Measurements from ENCODE around the gene FBXL7.

The FBXL7 gene

GRCh38 chr5:15951126-15951525 is 451.1 kb downstream of the FBXL7 start:
- Mint-ChIP-seq H3K27me3 (ENCODE audit: low read depth) (no peaks in the 10 kb centered on the region), H3K4me1 (ENCODE audit: low read depth) (no peaks in the 10 kb centered on the region), H3K36me3 (ENCODE audit: low read depth) (no peaks in the 10 kb centered on the region), H3K4me3 (no peak overlapping the region), H3K9me3 (peaks cover 27% of the 10 kb centered on the region), H3K27ac (no peak overlapping the region)
- no peak for DNase-seq (ENCODE audit: low spot score)

- H3K27me3 Mint-ChIP-seq (ENCODE audit: low read depth): no peaks in the 10 kb centered on the region
- no peak overlapping the region for H3K27ac Mint-ChIP-seq
- H3K9me3 Mint-ChIP-seq: peaks cover 27% of the 10 kb centered on the region
- H3K4me1 Mint-ChIP-seq (ENCODE audit: low read depth): no peaks in the 10 kb centered on the region
- no peak for DNase-seq (ENCODE audit: low spot score)
- H3K4me3 Mint-ChIP-seq: no peak overlapping the region
- H3K36me3 Mint-ChIP-seq (ENCODE audit: low read depth): no peaks in the 10 kb centered on the region
Measured at GRCh38 chr5:15951550-15951949, 451.6 kb downstream of the FBXL7 start.

- no peaks in the 10 kb centered on the region for H3K27me3 Mint-ChIP-seq (ENCODE audit: low read depth)
- H3K27ac Mint-ChIP-seq: no peak overlapping the region
- H3K4me1 Mint-ChIP-seq (ENCODE audit: low read depth): no peaks in the 10 kb centered on the region
- H3K9me3 Mint-ChIP-seq: peaks cover 13% of the 10 kb centered on the region
- no peak overlapping the region for H3K4me3 Mint-ChIP-seq
- no peak for DNase-seq (ENCODE audit: low spot score)
- no peaks in the 10 kb centered on the region for H3K36me3 Mint-ChIP-seq (ENCODE audit: low read depth)
Measured at GRCh38 chr5:15956622-15957021, 456.6 kb downstream of the FBXL7 start.

GRCh38 chr5:15957124-15957523 is 457.1 kb downstream of the FBXL7 start:
- Mint-ChIP-seq H3K4me3 (no peak overlapping the region), H3K27me3 (ENCODE audit: low read depth) (no peaks in the 10 kb centered on the region), H3K4me1 (ENCODE audit: low read depth) (no peaks in the 10 kb centered on the region), H3K36me3 (ENCODE audit: low read depth) (no peaks in the 10 kb centered on the region), H3K9me3 (peaks cover 18% of the 10 kb centered on the region), H3K27ac (no peak overlapping the region)
- DNase-seq (ENCODE audit: low spot score): no peak

- no peak overlapping the region for H3K27ac Mint-ChIP-seq
- H3K36me3 Mint-ChIP-seq (ENCODE audit: low read depth): no peaks in the 10 kb centered on the region
- DNase-seq (ENCODE audit: low spot score): no peak
- H3K4me1 Mint-ChIP-seq (ENCODE audit: low read depth): no peaks in the 10 kb centered on the region
- no peaks in the 10 kb centered on the region for H3K27me3 Mint-ChIP-seq (ENCODE audit: low read depth)
- H3K4me3 Mint-ChIP-seq: no peak overlapping the region
- H3K9me3 Mint-ChIP-seq: peaks cover 21% of the 10 kb centered on the region
Measured at GRCh38 chr5:15959370-15960164, 459.6 kb downstream of the FBXL7 start.

- Mint-ChIP-seq H3K4me3 (no peak overlapping the region), H3K36me3 (ENCODE audit: low read depth) (no peaks in the 10 kb centered on the region), H3K27me3 (ENCODE audit: low read depth) (no peaks in the 10 kb centered on the region), H3K27ac (no peak overlapping the region), H3K4me1 (ENCODE audit: low read depth) (no peaks in the 10 kb centered on the region), H3K9me3 (peaks cover 11% of the 10 kb centered on the region)
- no peak for DNase-seq (ENCODE audit: low spot score)
Measured at GRCh38 chr5:15966066-15966640, 466.2 kb downstream of the FBXL7 start.

GRCh38 chr5:15966651-15967050 is 466.7 kb downstream of the FBXL7 start:
- H3K9me3 Mint-ChIP-seq: peaks cover 11% of the 10 kb centered on the region

GRCh38 chr5:15968993-15969392 is 469.0 kb downstream of the FBXL7 start:
- peaks cover 12% of the 10 kb centered on the region for H3K9me3 Mint-ChIP-seq
- no peak for DNase-seq (ENCODE audit: low spot score)

More at GRCh38 chr5:15966651-15967050, 466.7 kb downstream of the FBXL7 start:
- Mint-ChIP-seq H3K27ac (no peak overlapping the region), H3K4me3 (no peak overlapping the region), H3K27me3 (ENCODE audit: low read depth) (no peaks in the 10 kb centered on the region), H3K36me3 (ENCODE audit: low read depth) (no peaks in the 10 kb centered on the region), H3K4me1 (ENCODE audit: low read depth) (no peaks in the 10 kb centered on the region)
- no peak for DNase-seq (ENCODE audit: low spot score)

GRCh38 chr5:15977851-15978250 is 477.9 kb downstream of the FBXL7 start:
- DNase-seq (ENCODE audit: low spot score): no peak

More at GRCh38 chr5:15968993-15969392, 469.0 kb downstream of the FBXL7 start:
- H3K4me3 Mint-ChIP-seq: no peak overlapping the region
- no peaks in the 10 kb centered on the region for H3K36me3 Mint-ChIP-seq (ENCODE audit: low read depth)
- H3K27me3 Mint-ChIP-seq (ENCODE audit: low read depth): no peaks in the 10 kb centered on the region
- no peaks in the 10 kb centered on the region for H3K4me1 Mint-ChIP-seq (ENCODE audit: low read depth)
- no peak overlapping the region for H3K27ac Mint-ChIP-seq

GRCh38 chr5:15980835-15981234 is 480.9 kb downstream of the FBXL7 start:
- Mint-ChIP-seq H3K36me3 (ENCODE audit: low read depth) (no peaks in the 10 kb centered on the region), H3K9me3 (peaks cover 16% of the 10 kb centered on the region), H3K4me1 (ENCODE audit: low read depth) (no peaks in the 10 kb centered on the region), H3K27ac (no peak overlapping the region), H3K4me3 (no peak overlapping the region), H3K27me3 (ENCODE audit: low read depth) (no peaks in the 10 kb centered on the region)
- no peak for DNase-seq (ENCODE audit: low spot score)

More at GRCh38 chr5:15977851-15978250, 477.9 kb downstream of the FBXL7 start:
- Mint-ChIP-seq H3K9me3 (peaks cover 16% of the 10 kb centered on the region), H3K27ac (no peak overlapping the region), H3K27me3 (ENCODE audit: low read depth) (no peaks in the 10 kb centered on the region), H3K36me3 (ENCODE audit: low read depth) (no peaks in the 10 kb centered on the region), H3K4me1 (ENCODE audit: low read depth) (no peaks in the 10 kb centered on the region), H3K4me3 (no peak overlapping the region)

GRCh38 chr5:15983392-15983791 is 483.4 kb downstream of the FBXL7 start:
- Mint-ChIP-seq H3K36me3 (ENCODE audit: low read depth) (no peaks in the 10 kb centered on the region), H3K4me1 (ENCODE audit: low read depth) (no peaks in the 10 kb centered on the region), H3K4me3 (no peak overlapping the region), H3K9me3 (peaks cover 8% of the 10 kb centered on the region), H3K27ac (no peak overlapping the region), H3K27me3 (ENCODE audit: low read depth) (no peaks in the 10 kb centered on the region)
- DNase-seq (ENCODE audit: low spot score): no peak

Data from T-helper 2 cell treated with Interferon-gamma antibody and Interleukin-4, amounts not matched to agents 5 μg/mL and 100 μg/mL, for 36 hours (primary cell).